Measurements from ENCODE around the gene ZBTB21.
"Not testable (repeated sequence)": the region's sequence is repeated elsewhere in the genome, so short reads cannot be mapped to it uniquely, and the experiment has no call there.

- TF ChIP-seq CTCF, EP300, POLR2A, POLR2AphosphoS5 (IDR thresholded peaks at IDR 0.05): not testable (repeated sequence)
Observed at GRCh38 chr21:41994613-41995012, 15.5 kb downstream of the ZBTB21 start.

Data from upper lobe of left lung (tissue), 4 donors.